Activated CD4-positive, CD25-positive, alpha-beta regulatory T cell treated with anti-CD3 and anti-CD28 coated beads, Interleukin-2, amount 50 U/mL, for 16 hours (primary cell): ENCODE results near the gene YJEFN3.

Experiments used
- DNase-seq: peaks from one replicate; pipeline ENCODE4 v3.0.0-alpha.2; 2020; ENCODE audit warnings: low read depth, low spot score

Gene YJEFN3

GRCh38 chr19:19584356-19584755 lies 55.6 kb downstream of the YJEFN3 start:
- no peak for DNase-seq
